DMS79 (cell line): Measurements from ENCODE around the gene OGDHL.
"Not testable (repeated sequence)": the region's sequence is repeated elsewhere in the genome, so short reads cannot be mapped to it uniquely, and the experiment has no call there.

ENCODE experiments used
- DNase-seq: peaks from one replicate; lab custom pipeline; 2025; lab: John Stamatoyannopoulos, UW

OGDHL gene

DNA sequence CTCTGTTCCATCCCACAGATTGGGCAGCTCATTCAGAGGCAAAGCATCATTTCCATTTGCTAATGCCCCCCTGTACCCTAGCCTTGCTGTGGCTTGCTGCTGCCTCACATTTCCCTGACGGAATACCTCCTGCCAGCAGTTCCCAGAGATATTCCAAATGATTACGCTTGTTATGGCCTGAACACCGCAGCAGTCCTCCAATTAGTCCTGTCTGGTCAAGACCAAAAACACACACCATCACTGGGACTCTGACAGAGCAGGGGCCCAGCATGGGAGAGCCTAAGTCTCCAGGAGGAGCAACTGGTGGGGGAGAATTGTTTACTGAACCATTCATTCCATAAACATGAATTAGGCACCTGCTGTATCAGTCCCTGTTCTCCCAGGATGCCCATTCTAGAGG is 6.1 kb downstream of the OGDHL start:
- no peak for DNase-seq

DNA sequence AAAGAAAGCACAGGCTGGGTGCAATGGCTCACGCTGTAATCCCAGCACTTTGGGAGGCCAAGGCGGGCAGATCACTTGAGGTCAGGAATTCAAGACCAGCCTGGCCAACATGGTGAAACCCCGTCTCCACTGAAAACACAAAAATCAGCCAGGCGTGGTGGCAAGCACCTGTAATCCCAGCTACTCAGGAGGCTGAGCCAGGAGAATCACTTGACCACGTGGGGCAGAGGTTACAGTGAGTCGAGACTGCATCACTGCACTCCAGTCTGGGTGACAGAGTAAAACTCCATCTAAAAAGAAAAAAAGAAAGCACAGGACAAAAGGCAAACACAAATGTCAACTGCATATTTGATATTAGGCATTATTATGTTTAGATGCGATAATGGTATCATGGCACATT is 7.2 kb downstream of the OGDHL start:
- DNase-seq = not testable (repeated sequence)

DNA sequence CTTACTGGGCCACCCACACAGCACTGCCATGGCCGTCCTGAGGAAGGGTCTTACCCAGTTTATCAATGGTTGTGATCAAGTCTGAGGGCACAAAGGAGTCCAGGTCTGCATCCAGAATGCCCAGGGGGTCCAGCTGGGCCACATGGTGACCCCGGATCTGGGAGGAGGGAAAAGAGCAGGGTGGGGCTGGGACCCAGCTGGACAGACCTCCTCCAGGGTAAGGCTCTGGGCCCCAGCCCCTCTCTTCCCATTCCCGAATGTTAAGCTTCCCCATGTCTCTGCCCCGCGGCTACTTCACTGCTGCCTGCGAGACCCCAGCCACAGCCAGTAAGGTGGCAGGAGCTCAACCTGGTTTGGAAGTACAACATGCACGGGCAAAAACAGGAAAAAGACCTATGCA is 9.5 kb downstream of the OGDHL start:
- DNase-seq = no peak

DNA sequence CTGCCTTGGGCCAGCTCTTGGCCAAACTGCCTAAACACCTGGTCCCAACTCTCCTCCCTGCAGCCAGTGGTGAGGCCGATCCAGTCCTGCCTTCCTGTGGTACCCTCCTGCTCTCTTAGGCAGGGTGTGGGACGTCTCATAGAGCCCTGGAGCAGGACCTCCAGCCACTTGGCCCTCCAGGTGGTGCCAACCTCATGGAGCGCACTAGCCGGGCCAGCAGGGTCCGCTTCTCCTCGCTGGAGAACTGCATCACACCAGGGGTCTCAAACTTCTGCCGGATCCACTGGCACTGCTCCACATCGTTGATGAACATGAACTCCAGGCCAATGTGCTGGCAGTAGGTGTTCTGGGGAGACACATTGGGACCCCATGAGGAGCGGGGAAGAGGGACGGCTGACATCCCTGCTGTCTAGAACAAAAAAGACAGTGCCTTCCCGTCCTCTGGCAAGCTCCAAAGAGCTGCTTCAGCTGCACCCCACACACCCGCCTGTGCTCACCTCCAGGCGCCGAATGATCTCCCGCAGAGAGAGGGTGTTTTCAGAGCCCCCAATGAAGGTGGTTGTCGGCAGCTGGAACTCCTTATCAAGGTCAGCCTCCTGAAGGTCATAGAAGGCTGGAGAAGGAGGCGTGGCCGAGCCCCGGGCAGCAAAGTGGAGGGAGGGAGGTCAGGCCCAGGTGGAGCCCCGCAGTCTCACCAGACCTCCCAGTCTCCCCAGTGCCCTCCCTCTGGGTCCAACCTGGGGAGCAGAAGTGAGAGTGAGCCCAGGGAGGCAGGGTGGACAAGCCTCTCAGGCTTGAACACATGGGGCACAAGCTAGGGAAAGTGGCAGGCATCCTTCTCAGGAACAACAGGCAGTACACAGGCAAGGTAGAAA is 10.2 kb downstream of the OGDHL start:
- no peak for DNase-seq

DNA sequence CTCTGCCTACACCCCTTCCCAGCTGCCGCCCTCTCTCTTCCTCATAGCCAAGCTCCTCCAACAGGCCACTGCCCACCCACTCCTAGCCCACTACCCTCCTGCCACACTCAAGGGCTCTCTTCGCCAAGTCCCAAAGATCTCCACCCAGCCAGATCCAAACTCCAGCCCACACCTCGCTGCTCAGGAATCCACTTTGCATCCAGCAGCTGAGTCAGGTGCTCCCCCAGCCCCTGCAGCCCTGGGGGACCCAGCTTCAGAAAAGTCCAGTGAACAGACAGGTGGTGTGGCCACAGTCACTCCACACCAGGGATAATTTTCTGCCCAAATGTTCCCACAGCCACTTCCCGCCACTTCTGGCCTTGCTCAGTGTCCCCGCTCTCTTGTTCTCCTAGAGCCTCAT is 10.9 kb downstream of the OGDHL start:
- no peak for DNase-seq

DNA sequence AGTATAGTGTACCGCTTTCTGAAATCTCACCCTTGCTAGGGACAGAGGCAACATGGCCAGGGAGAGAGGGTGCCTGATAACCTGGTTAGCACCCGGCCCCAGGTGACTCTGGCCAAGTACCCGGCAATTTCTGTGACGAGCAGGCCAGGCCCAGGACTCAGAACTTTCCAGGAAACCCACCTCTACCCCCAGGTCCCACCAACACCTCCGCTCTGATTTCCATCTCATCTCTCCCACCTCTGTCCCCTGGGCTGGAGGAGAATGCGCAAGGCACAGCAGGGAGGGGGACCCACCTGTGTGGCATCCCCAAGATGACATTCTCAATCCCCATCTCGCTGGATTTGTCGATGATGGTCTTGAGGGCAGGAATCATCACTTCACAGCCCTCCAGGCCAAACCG is 11.6 kb downstream of the OGDHL start:
- DNase-seq = no peak

DNA sequence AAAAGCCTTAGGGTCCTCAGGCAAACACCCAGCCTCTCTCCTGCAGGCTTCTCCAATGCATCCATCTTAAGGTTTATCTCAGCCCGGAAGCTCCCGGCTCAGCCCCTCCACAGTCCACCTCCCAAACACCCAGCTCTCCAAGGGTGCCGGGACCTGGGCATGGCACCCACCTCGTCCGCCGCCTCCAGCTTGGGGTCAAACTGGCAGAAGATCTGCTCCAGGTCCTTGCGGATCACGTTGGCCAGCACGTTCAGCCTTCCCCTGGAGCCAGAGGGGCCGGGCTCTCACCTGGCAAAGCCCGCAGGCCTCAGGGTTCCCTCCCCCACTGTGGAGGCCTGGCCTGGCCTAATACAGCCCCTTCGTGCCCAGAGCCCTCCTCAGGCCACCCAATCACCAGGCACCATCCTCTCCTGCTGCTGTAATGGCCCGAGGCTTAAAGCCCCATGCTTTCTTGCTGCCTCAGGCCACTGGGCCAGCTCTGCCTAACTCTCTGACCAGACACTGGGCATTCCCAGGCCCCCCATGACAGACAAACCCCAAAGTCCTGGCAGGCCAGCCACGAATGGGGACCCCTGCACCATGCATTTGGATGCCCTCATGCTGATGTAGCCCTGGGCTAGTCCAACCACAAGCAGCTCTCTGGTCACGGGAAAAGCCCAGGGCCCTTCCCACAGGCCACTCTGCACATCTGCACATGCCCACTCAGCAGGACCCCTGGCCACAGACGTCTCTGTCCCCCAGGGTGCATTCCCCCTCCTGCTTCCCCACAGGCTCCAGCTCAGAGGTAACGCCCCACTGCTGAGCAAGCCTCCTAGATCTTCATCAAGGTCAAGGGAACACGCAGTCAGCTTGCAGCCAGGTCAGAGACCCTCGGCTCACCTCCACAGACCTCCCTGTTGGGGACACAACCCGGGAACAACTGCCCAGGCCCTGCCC is 12.3 kb downstream of the OGDHL start:
- no peak for DNase-seq

DNA sequence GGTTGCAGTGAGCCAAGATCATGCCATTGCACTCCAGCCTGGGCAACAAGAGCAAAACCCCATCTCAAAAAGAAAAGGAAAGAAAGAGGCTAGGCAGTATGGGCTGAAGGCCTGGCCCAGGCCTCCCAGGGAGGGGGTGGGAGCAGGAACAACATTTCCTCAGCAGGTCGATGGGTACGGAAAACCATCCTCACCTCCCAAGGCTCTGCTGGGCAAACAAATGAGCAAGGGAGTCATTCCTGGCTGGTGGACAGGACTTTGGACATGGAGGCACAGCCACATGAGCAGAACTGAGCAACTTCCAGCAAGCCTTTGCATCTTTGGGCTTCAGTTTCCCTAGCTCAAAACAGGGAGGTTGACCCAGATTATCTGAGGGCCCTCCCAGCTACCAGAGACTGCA is 13.0 kb downstream of the OGDHL start:
- no peak for DNase-seq

DNA sequence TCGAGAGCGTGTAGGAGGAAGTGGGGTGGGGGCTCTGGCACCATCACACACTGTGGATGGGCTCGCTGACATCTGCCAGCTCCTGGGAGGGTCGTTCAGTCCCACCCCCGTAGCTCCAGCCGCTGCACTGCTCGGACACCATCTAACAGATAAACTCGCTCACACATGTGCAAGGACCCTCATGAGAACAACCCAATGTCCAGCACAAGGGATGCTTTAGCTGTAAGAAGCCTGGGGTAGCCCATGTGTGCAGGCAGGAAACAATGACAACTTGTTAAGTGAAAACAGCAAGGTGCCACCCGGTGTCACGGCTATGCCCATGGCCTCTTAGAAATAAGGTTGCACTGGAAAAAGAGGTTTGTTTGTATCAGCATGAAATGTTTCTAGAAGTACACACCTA is 14.1 kb downstream of the OGDHL start:
- no peak for DNase-seq

DNA sequence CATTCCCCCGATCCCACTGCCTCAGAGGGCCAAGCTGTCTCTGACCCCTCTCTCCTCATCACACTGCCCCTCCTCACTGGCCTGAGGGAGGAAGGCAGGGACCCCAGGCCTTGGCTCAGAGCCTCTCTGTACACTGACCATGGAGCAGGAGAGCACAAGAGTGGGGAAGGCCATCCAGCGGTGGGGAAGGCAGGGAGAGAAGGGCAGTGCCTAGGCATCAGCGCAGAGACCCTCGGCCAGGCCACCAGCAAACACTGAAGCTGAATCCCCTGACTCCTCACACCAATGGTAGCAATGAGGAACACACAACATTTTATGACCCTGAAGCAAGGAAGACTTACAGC is 14.8 kb downstream of the OGDHL start:
- DNase-seq = no peak

DNA sequence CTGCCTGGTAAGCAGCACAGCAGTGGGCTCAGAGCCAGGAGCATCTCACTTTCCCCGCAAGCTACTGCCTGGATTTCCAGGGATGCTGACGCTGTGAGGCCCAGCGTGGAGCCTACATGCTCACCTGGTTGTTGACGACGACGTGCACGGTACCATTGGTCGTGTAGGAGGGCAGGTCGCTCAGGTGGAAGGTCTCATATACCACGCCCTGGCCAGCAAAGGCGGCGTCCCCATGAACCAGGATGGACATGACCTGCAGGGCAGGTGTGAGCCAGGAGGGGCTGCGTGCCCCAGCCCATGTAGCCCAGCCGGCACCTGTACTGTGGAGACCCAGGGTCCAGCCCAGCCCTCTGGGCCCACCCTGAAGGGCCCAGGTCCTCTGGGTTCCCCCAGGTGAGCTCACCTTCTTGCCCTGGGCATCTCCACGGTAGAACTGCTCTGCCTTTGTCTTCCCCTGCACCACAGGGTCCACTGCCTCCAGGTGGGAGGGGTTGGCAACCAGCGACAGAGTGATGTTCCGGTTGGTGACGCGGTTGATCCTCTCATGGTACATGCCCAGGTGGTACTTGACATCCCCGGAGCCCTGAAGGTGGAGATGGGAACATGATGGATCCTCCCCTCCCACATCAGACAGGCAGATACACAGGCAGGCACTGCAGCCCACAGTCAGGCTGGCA is 15.4 kb downstream of the OGDHL start:
- no peak for DNase-seq

DNA sequence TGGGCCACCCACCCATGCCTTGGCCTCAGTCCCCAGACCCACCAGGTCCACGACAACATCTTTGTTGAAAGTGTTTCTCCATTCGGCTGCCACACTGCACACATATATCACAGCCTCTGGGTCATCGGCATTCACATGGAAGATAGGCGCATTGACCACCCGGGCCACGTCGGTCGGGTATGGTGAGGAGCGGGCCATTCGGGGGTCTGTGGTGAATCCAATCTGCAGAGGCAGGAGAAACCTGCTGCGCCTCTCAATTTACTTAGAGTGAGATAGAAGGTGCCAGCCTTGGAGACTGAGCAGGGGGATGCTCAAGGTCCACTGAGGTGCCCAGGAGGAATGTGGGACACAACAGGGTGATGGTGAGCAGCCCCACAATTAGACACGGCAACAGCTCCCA is 16.4 kb downstream of the OGDHL start:
- no peak for DNase-seq

DNA sequence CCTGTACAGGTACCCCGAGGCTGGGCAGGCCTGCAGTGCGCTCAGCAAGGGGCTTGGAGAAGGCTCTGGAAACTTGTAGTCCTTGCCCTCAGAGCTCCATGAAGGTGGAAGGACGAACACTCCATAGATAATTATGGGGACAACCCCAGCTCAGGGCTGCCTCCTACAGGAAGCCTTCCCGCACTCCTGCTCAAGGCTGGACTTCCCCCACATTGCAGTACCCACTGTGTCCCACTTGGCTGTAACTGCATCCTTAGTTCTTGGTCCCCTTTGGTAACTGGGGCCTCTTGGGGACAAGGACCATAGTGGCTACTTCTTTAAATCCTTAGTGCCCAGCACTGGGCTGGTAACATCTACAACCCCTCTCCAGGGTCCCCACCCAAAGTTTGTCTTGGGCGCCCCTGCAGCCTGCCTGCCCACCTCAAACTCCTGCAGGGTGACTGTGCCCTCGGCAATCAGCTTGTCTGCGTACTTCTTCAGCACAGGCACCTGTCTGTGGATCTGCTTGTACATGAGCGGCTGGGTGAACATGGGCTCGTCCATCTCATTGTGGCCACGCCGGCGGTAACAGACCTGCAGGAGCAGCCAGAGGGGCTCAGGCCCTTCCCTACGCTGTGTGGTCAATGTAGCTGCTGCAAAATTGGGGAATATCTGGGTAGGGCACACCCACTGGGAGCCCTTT is 17.1 kb downstream of the OGDHL start:
- DNase-seq = no peak

DNA sequence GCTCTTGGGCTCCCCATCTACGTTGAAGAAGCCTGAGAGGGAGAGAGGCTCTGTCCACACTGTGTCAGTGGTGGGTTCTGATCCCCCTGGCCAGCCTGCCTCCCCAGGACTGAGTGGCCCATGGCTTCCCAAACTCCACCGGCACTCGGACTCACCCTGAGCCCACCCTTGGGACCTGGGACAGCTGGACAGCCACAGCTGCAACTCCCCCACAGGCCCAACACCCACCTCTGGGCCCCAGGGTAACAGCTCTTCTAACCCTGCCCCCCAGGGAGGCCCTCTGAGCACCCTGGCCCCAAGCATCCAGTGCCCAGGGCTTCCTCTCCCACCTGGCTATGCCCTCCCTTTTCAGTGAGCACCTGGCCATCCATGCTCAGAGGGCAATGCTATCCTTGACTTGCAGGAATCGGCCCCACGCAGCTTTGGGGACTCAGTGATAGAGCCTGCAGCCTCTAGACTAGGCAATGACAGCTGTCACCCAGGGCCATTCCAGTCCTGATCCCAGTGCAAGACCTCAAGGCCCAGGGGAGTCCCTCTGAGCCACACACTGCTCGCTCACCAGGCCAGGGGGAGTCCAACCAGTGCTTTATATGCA is 17.9 kb downstream of the OGDHL start:
- no peak for DNase-seq

DNA sequence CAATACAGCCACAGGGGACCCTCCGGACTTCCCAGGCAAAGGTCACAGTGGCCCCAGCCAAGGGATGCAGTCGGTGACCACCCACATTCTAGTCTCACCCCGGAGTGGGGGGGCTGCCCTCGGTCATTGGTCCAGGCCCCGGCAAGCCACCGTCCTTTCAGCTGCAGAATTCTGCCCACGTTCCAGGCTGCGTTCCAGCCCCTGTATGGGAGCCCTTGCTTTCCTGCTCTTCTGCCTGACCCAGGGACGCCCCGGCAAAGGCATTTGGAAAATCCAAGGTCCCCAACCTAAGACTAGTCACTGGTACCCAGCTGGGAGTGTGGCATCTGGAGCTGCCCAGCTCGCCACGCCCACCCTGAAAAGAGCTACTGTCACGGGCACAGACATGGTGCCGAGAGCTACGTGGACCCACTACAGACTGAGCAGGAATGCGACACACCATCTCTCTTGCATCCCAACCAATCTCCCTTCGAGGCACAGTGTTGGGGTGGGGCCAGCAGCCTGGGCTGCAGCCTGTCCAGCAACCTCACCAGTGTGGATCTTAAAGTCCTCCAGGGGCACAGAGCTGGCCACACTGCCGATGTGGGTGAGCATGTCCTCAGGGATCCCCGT is 18.6 kb downstream of the OGDHL start:
- no peak for DNase-seq

DNA sequence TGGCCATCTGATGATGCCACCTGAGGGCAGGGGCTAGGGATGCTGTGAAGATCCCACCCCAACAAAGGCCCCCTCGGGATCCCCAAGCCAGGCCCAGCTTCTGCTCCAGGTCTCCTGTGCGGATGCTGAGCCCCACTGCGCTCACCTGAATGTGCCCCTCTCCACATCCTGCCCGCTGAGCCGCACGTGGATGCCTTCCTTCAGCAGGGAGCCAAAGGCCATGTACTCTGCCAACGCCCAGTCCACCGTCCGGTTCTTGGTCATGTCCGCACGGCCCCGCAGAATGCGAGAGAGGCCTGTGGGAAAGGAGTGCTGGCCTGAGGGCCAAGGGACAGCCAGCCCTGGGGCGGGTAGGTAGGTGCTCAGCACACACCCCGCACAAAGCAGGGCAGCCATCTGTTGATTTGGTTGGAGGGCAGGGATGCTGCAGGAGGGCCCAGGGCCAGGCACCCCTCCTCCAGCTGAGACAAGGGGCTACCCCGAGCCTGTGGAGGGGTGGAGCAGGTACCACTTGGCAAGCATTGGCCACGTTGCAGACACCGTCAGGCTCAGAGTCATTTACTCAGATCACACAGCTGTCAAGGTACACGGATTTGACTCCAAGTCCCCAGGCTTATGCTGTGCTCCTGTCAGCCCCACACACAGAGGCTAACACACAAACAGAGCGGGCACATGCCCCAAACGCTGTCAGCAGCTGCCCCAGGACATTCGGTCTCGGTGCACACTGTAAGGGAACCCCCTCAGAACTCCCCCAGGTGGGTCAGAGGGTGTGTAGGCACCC is 19.2 kb downstream of the OGDHL start:
- DNase-seq = no peak

DNA sequence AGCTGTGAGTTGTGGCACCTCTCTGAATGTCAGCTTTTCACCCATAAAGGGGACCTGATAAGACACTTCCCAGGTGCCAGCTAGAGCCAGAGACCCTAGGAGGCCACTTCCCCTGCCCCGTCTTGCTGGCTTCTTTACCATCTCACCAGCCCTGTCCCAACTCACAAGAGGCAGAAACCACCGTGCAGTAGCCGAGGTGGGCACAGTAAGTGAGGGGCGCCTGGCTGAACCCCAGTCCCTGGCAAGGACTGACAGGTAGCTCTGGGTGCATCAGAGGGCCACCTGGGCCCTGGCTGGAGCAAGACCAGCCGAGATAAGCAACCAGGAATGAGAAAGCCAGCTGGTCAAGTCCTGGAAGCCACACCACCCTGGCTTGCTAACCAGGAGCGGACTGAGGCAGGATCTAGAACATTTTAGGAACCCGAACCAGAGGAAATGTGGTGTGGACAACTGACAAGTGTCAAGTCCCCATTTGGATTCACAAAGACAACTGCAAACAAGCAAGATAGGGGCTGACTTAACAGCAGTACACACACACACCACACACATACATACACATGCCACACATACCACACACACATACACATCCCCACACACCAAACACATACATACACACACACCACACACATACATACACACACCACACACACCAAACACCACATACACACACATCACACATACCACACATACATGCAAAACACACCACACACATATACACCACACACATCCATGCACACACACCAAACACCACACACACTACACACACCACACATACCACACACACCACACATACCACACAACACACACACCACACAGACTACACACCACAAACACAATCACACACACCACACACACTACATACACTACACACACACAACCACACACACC is 20.8 kb downstream of the OGDHL start:
- DNase-seq = no peak

DNA sequence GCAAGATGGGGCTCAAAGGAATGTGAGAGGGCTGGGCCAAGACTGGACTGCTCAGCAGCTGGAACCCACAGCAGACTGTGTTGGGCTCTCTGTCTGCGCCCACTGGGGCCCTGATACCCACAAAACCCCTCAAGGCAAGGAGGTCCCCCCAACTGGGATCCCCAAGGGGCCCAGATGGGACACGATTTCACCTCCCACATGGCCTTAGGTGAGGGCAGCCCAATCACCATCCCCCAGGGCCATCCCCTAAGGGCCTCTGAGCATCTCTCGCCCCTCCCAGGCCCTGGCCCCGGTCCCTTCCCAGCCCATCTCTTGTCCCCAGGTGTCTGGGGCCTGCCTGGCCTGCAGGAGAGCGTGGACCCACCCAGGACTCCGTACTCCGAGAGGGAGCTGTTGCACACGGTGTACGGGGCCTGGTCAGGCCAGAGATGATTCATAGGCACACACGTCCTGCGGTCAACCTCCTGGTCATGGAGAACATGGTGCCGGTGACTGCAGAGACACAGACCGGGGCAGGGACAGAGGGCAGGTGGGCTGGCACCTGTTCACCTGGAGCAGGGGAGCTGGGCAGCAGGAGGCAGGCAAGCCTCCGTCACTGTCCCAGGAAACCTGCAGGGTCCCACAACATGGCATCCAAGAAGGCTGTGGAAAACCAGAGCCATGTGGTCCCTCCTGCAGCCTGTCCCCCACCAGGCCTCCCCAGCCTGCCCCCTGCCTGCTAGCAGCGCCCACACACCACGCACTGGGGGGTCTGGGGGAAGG is 21.6 kb downstream of the OGDHL start:
- no peak for DNase-seq

DNA sequence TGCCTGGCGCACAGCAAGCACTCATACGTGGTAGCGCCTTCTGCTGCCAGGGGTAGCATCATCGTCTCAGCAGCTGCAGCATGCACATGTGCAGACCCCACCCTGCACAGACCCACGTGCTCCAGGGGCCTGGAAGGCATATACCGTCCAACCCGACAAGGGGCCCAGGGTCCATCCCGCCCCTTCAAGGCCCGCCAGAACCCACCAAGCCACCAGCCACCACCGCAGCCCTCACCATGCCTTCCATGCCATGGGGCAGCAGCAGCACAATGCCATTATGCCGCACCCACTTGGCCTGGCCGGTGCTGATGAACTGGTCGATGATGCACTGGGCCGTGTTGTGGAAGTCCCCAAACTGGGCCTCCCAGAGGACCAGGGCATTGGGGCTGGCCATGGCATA is 22.7 kb downstream of the OGDHL start:
- DNase-seq = no peak
